HepG2 (cell line): ENCODE results near the gene LRRC45. TPM values are rescaled to one million over a fixed set of nuclear protein-coding genes. Genes with fewer than 3 reads are reported as not detected.

Experiments
- AGO1 ChIP-seq: fragments of 200-400 bp; formaldehyde crosslinking; IDR thresholded peaks from 2 replicates; pipeline ENCODE4 v1.6.1; 2017; ENCODE audit warnings: mild to moderate bottlenecking, low read depth, low read length, moderate library complexity; ENCODE audit not compliant: poor library complexity, severe bottlenecking
- ATM ChIP-seq: fragments of 450-650 bp; IDR thresholded peaks from 2 replicates; pipeline ENCODE4 v1.7.1; 2017; ENCODE audit warnings: mild to moderate bottlenecking, borderline replicate concordance
- CCDC6 ChIP-seq: sonication (generic); formaldehyde crosslinking; IDR thresholded peaks from 2 replicates; pipeline ENCODE4 v1.8.1; 2022; ENCODE audit warnings: mild to moderate bottlenecking, missing genetic modification reagents, moderate library complexity
- DPF2 ChIP-seq: sonication (generic); formaldehyde crosslinking; IDR thresholded peaks from 2 replicates; pipeline ENCODE4 v1.4.0; 2020; ENCODE audit warnings: mild to moderate bottlenecking, low read depth, missing genetic modification reagents, borderline replicate concordance
- FOSL2 ChIP-seq: sonication (generic); formaldehyde crosslinking; IDR thresholded peaks from 2 replicates; pipeline ENCODE4 v1.4.0; 2020; ENCODE audit warnings: missing genetic modification reagents
- HNF1B ChIP-seq: sonication (generic); formaldehyde crosslinking; IDR thresholded peaks from 2 replicates; pipeline ENCODE4 v1.5.1; 2020; ENCODE audit warnings: mild to moderate bottlenecking, moderate library complexity, missing genetic modification reagents
- PAF1 ChIP-seq: IDR thresholded peaks from 2 replicates; pipeline ENCODE4 v1.6.1; 2016; ENCODE audit warnings: missing genetic modification reagents, missing compliant biosample characterization
- POGZ ChIP-seq: sonication (generic); formaldehyde crosslinking; IDR thresholded peaks from 2 replicates; pipeline ENCODE4 v1.4.0; 2020; ENCODE audit warnings: mild to moderate bottlenecking, missing genetic modification reagents
- SNAPC5 ChIP-seq: sonication (generic); formaldehyde crosslinking; IDR thresholded peaks from 2 replicates; pipeline ENCODE4 v1.8.1; 2023; ENCODE audit warnings: mild to moderate bottlenecking, missing genetic modification reagents, borderline replicate concordance
- SOX5 ChIP-seq: IDR thresholded peaks from 2 replicates; pipeline ENCODE4 v1.6.1; 2016; ENCODE audit warnings: borderline replicate concordance
- TCF7 ChIP-seq: sonication (generic); IDR thresholded peaks from 2 replicates; pipeline ENCODE4 v1.6.1; 2016; ENCODE audit warnings: antibody characterized with exemption, low read depth
- TCF7L2 ChIP-seq: IDR thresholded peaks from 2 replicates; pipeline ENCODE4 v1.6.1; 2011; ENCODE audit warnings: mild to moderate bottlenecking, low read depth, low read length, moderate library complexity
- ZBTB34 ChIP-seq: sonication (generic); formaldehyde crosslinking; IDR thresholded peaks from 2 replicates; pipeline ENCODE4 v1.8.0; 2022; ENCODE audit warnings: mild to moderate bottlenecking, missing genetic modification reagents
- ZBTB42 ChIP-seq: sonication (generic); formaldehyde crosslinking; IDR thresholded peaks from 2 replicates; pipeline ENCODE4 v1.5.0; 2020; ENCODE audit warnings: mild to moderate bottlenecking, missing genetic modification reagents
- ZBTB7B ChIP-seq: sonication (generic); formaldehyde crosslinking; IDR thresholded peaks from 2 replicates; pipeline ENCODE4 v1.4.0; 2020; ENCODE audit warnings: missing genetic modification reagents
- ZFP1 ChIP-seq: IDR thresholded peaks from 2 replicates; pipeline ENCODE4 v1.6.1; 2016
- ZFP62 ChIP-seq: sonication (generic); formaldehyde crosslinking; IDR thresholded peaks from 2 replicates; pipeline ENCODE4 v1.4.0; 2020; ENCODE audit warnings: missing genetic modification reagents
- ZNF326 ChIP-seq: sonication (generic); formaldehyde crosslinking; IDR thresholded peaks from 2 replicates; pipeline ENCODE4 v1.4.0; 2020; ENCODE audit warnings: missing genetic modification reagents, borderline replicate concordance
- ZNF609 ChIP-seq: sonication (generic); formaldehyde crosslinking; IDR thresholded peaks from 2 replicates; pipeline ENCODE4 v1.4.0; 2020; ENCODE audit warnings: mild to moderate bottlenecking, missing genetic modification reagents, borderline replicate concordance
- ZNF616 ChIP-seq: sonication (generic); formaldehyde crosslinking; IDR thresholded peaks from 2 replicates; pipeline ENCODE4 v1.5.0; 2020; ENCODE audit warnings: low read depth, mild to moderate bottlenecking, missing genetic modification reagents
- polyA plus RNA-seq, 8 experiments: library from polyadenylated mRNA; depleted of rRNA in 3 of 8; stranded (reverse) in 7 of 8; unstranded in 1 of 8; fragments of >200 nt; fragmentation: Illumina TruSeq in 4 of 8; extraction: Trizol in 4 of 8; gene quantifications; 2 replicates each; pipeline versions ENCODE4 v1.2.1 to v1.2.3, GENCODE V29; 2011 to 2016; ENCODE audit warnings: low read depth in 4 of 8, missing spikeins in 1 of 8, mixed read lengths in 1 of 8; ENCODE audit not compliant: insufficient read depth in 1 of 8
- total RNA-seq, 5 experiments: library from RNA; depleted of rRNA; stranded (reverse); fragments of >200 nt; fragmentation: Illumina TruSeq; extraction: Trizol; gene quantifications; 2 replicates each; pipeline ENCODE4 v1.2.3, GENCODE V29; 2016; ENCODE audit warnings: low read depth in 1 of 5

The LRRC45 gene
- total and polyA plus RNA-seq, 2 of the 13 experiments (the other 11 are each of a cell fraction or from before 2014, with no cell fraction given) = 11.6 to 48.1 TPM

GRCh38 chr17:82019690-82020571 is 3.2 kb upstream of the LRRC45 start (continued):
- TF ChIP-seq DPF2 (CRISPR knock-in tag) (no peak), POGZ (CRISPR knock-in tag) (0 out of 2 replicates have a peak, but pooled peaks have one; percentile 5), ZNF609 (no peak), FOSL2 (0 out of 2 replicates have a peak, but pooled peaks have one; percentile 26), ZBTB7B (CRISPR knock-in tag) (peak; percentile 74; the same call in 1 of the 2 replicates), ZBTB42 (CRISPR knock-in tag) (no peak), HNF1B (0 out of 2 replicates have a peak, but pooled peaks have one; percentile 73), CCDC6 (CRISPR knock-in tag) (no peak; the same call in 1 of the 2 replicates), ZBTB34 (CRISPR knock-in tag) (no peak), TCF7L2 (no peak), TCF7 (no peak), ATM (no peak), SNAPC5 (no peak), ZNF326 (CRISPR knock-in tag) (peak; percentile 84), SOX5 (CRISPR knock-in tag) (no peak), ZFP62 (CRISPR knock-in tag) (no peak), PAF1 (CRISPR knock-in tag) (peak; percentile 46; the same call in 1 of the 2 replicates), ZNF616 (CRISPR knock-in tag) (0 out of 2 replicates have a peak, but pooled peaks have one; percentile 23), ZFP1 (no peak), AGO1 (peak; percentile 97)
